H1 (cell line): ENCODE results near the gene MYOM1. TPM values are rescaled to one million over a fixed set of nuclear protein-coding genes. Genes with fewer than 3 reads are reported as not detected.

Experiments used
- CTCF ChIA-PET: fragments of 300-600 bp; sonication (Branson Sonifier 250); formaldehyde crosslinking; loops from one replicate; lab custom pipeline; 2021; ENCODE audit not compliant: partially characterized antibody; lab: Charles Lee
- POLR2A ChIA-PET: fragments of 300-600 bp; sonication (Branson Sonifier 250); formaldehyde crosslinking; loops from one replicate; lab custom pipeline; 2021; ENCODE audit warnings: inconsistent platforms; ENCODE audit not compliant: partially characterized antibody; lab: Charles Lee
- DNase-seq, 2 experiments: peaks; one replicate each; pipeline versions ENCODE4 v3.0.0 to v3.0.0-alpha.2; 2010 to 2022; ENCODE audit warnings: low spot score in 2 of 2, low read depth in 1 of 2, mixed read lengths in 1 of 2
- FAIRE-seq: peaks from 2 replicates; lab custom pipeline; 2011; peaks lifted over from hg19 to GRCh38; lab: Jason Lieb, UNC
- H2AFZ ChIP-seq: 2 replicates; pipeline ENCODE4 v1.8.1; 2012; ENCODE audit warnings: low read length, inconsistent platforms
- H2AK5ac ChIP-seq: 2 replicates; pipeline ENCODE4 v1.6.1; 2013; ENCODE audit warnings: low read depth, low read length
- H2BK120ac ChIP-seq: replicated peaks from 2 replicates; pipeline ENCODE3; 2013; ENCODE audit warnings: low read depth, low read length, inconsistent platforms
- H2BK12ac ChIP-seq: 2 replicates; pipeline ENCODE4 v1.6.1; 2013; ENCODE audit warnings: low read depth, low read length
- H2BK15ac ChIP-seq: 2 replicates; pipeline ENCODE4 v1.6.1; 2013; ENCODE audit warnings: low read length
- H2BK20ac ChIP-seq: 2 replicates; pipeline ENCODE4 v1.6.1; 2013; ENCODE audit warnings: low read length
- H2BK5ac ChIP-seq: 2 replicates; pipeline ENCODE4 v1.6.1; 2013; ENCODE audit warnings: low read depth, low read length
- H3K14ac ChIP-seq: 2 replicates; pipeline ENCODE4 v1.6.1; 2013; ENCODE audit warnings: inconsistent platforms; ENCODE audit not compliant: insufficient read length
- H3K18ac ChIP-seq: 2 replicates; pipeline ENCODE4 v1.6.1; 2013; ENCODE audit warnings: low read length; ENCODE audit errors: extremely low read depth
- H3K23ac ChIP-seq: 2 replicates; pipeline ENCODE4 v1.6.1; 2013; ENCODE audit warnings: inconsistent platforms; ENCODE audit not compliant: insufficient read length
- H3K23me2 ChIP-seq: 2 replicates; pipeline ENCODE4 v1.6.1; 2013; ENCODE audit warnings: low read depth, low read length
- H3K27ac ChIP-seq: 2 replicates; pipeline ENCODE4 v1.6.1; 2011; ENCODE audit warnings: low read depth, low read length, inconsistent platforms
- H3K27me3 ChIP-seq, 4 experiments: replicated peaks in 1 of 4; 1 replicate in 1 of 4; 2 replicates in 3 of 4; pipeline versions ENCODE4 v1.6.1 to v1.8.1; 2011 to 2013; ENCODE audit warnings: low read length in 3 of 4, mild to moderate bottlenecking in 3 of 4, inconsistent platforms in 2 of 4, mixed read lengths in 2 of 4, moderate library complexity in 1 of 4; ENCODE audit not compliant: control insufficient read depth in 3 of 4, insufficient read depth in 3 of 4; ENCODE audit errors: extremely low read depth in 1 of 4
- H3K36me3 ChIP-seq, 4 experiments: 2 replicates each; pipeline versions ENCODE4 v1.6.1 to v1.8.1; 2011 to 2013; ENCODE audit warnings: mild to moderate bottlenecking in 4 of 4, low read length in 3 of 4, moderate library complexity in 2 of 4, control low read depth in 1 of 4, inconsistent platforms in 1 of 4; ENCODE audit not compliant: insufficient read depth in 4 of 4, control insufficient read depth in 2 of 4
- H3K4ac ChIP-seq: replicated peaks from 2 replicates; pipeline ENCODE3; 2013; ENCODE audit warnings: low read length, low read depth, mixed read lengths, inconsistent platforms; ENCODE audit not compliant: insufficient read length
- H3K4me1 ChIP-seq, 4 experiments: replicated peaks in 1 of 4; 1 replicate in 1 of 4; 2 replicates in 3 of 4; pipeline versions ENCODE4 v1.6.1 to v1.8.1; 2011 to 2013; ENCODE audit warnings: low read length in 3 of 4, inconsistent platforms in 2 of 4, mixed read lengths in 1 of 4; ENCODE audit not compliant: insufficient read depth in 4 of 4, control insufficient read depth in 3 of 4
- H3K4me2 ChIP-seq, 2 experiments: 2 replicates each; pipeline versions ENCODE4 v1.6.1 to v1.8.1; 2011 to 2013; ENCODE audit warnings: low read depth in 2 of 2, low read length in 2 of 2, control low read depth in 1 of 2, inconsistent platforms in 1 of 2, mild to moderate bottlenecking in 1 of 2; ENCODE audit not compliant: insufficient read depth in 1 of 2
- H3K4me3 ChIP-seq, 4 experiments: fragments of 200-600, 300-600 bp in 1 of 4; sonication (generic), shearing (Covaris generic), sonication (Bioruptor Twin) in 1 of 4; 2 replicates each; pipeline versions ENCODE4 v1.5.1 to v1.8.1; 2011 to 2016; ENCODE audit warnings: low read length in 4 of 4, low read depth in 3 of 4, control low read depth in 2 of 4, inconsistent platforms in 2 of 4, mild to moderate bottlenecking in 2 of 4, mixed read lengths in 1 of 4, moderate library complexity in 1 of 4; ENCODE audit not compliant: insufficient read depth in 2 of 4; ENCODE audit errors: extremely low read depth in 1 of 4
- H3K56ac ChIP-seq: replicated peaks from 2 replicates; pipeline ENCODE3; 2013; ENCODE audit warnings: low read depth, mild to moderate bottlenecking, mixed read lengths, low read length, inconsistent platforms; ENCODE audit not compliant: insufficient read length
- H3K79me1 ChIP-seq: 2 replicates; pipeline ENCODE4 v1.6.1; 2013; ENCODE audit warnings: low read depth, low read length, control low read depth
- H3K79me2 ChIP-seq, 2 experiments: 2 replicates each; pipeline versions ENCODE4 v1.6.1 to v1.8.1; 2012 to 2013; ENCODE audit warnings: low read length in 2 of 2, mild to moderate bottlenecking in 2 of 2, inconsistent platforms in 1 of 2; ENCODE audit not compliant: insufficient read depth in 2 of 2, control insufficient read depth in 1 of 2
- H3K9ac ChIP-seq, 4 experiments: replicated peaks in 1 of 4; 1 replicate in 1 of 4; 2 replicates in 3 of 4; pipeline versions ENCODE4 v1.6.1 to v1.8.1; 2011 to 2013; ENCODE audit warnings: low read depth in 3 of 4, low read length in 3 of 4, control low read depth in 2 of 4, mild to moderate bottlenecking in 2 of 4, moderate library complexity in 2 of 4, inconsistent platforms in 1 of 4; ENCODE audit errors: extremely low read depth in 1 of 4
- H3K9me3 ChIP-seq, 2 experiments: 2 replicates each; pipeline versions ENCODE4 v1.6.1 to v1.8.1; 2012 to 2013; ENCODE audit warnings: mild to moderate bottlenecking in 2 of 2, moderate library complexity in 2 of 2, control low read depth in 1 of 2, inconsistent platforms in 1 of 2, low read depth in 1 of 2, low read length in 1 of 2, mixed read lengths in 1 of 2; ENCODE audit not compliant: insufficient read depth in 2 of 2
- H4K20me1 ChIP-seq, 2 experiments: replicated peaks in 1 of 2; 2 replicates each; pipeline versions ENCODE3 to v1.8.1; 2011 to 2013; ENCODE audit warnings: inconsistent platforms in 2 of 2, low read length in 2 of 2, mild to moderate bottlenecking in 1 of 2; ENCODE audit not compliant: insufficient read depth in 2 of 2, control insufficient read depth in 1 of 2
- H4K5ac ChIP-seq: 2 replicates; pipeline ENCODE4 v1.6.1; 2013; ENCODE audit warnings: low read length, low read depth, mixed read lengths, inconsistent platforms; ENCODE audit not compliant: insufficient read length
- H4K8ac ChIP-seq: 2 replicates; pipeline ENCODE4 v1.8.0; 2013; ENCODE audit warnings: mild to moderate bottlenecking, moderate library complexity, low read length, inconsistent platforms; ENCODE audit not compliant: insufficient read depth; ENCODE audit errors: extremely low read depth
- H4K91ac ChIP-seq: replicated peaks from 2 replicates; pipeline ENCODE3; 2013; ENCODE audit warnings: low read length, mixed read lengths, inconsistent platforms; ENCODE audit not compliant: insufficient read length
- HDAC6 ChIP-seq: IDR thresholded peaks from one replicate; pipeline ENCODE4 v1.7.1; 2012; ENCODE audit warnings: low read depth, mild to moderate bottlenecking, inconsistent platforms, low read length, moderate library complexity
- RAD21 ChIP-seq, 2 experiments: IDR thresholded peaks in 1 of 2; conservative IDR thresholded peaks in 1 of 2; 2 replicates each; pipeline ENCODE4 v1.6.1; 2011; ENCODE audit warnings: low read depth in 2 of 2, low read length in 2 of 2, improper control_type of control experiment in 1 of 2, inconsistent platforms in 1 of 2, mild to moderate bottlenecking in 1 of 2, moderate library complexity in 1 of 2
- WGBS, 2 experiments: shearing (Covaris generic) in 1 of 2; methylation state at CpG; one replicate each; pipeline versions ENCODE4 v1.1.6 to v1.1.7; 2013 to 2015; ENCODE audit warnings: low lambda C conversion rate in 2 of 2, mixed read lengths in 2 of 2, inconsistent platforms in 1 of 2, low coverage in 1 of 2, missing lambda C conversion rate in 1 of 2; ENCODE audit not compliant: insufficient replicate concordance in 2 of 2, insufficient coverage in 1 of 2, insufficient read length in 1 of 2; ENCODE audit errors: extremely low coverage in 1 of 2, missing lambda C conversion rate in 1 of 2; 5-methylcytosine and 5-hydroxymethylcytosine counted together
- polyA plus RNA-seq, 7 experiments: library from polyadenylated mRNA; depleted of rRNA in 3 of 7; stranded (reverse) in 5 of 7; unstranded in 2 of 7; fragments of >200 nt in 5 of 7; fragments of 200-250 nt in 2 of 7; gene quantifications; 1 replicate in 5 of 7; 2 replicates in 1 of 7; 4 replicates in 1 of 7; pipeline versions ENCODE4 v1.2.1 to v1.2.3, GENCODE V29; 2011 to 2013; ENCODE audit warnings: missing spikeins in 2 of 7, mixed read lengths in 2 of 7
- total RNA-seq: library from RNA; stranded (reverse); fragmentation: NEBNext Ultra II Directional; extraction: Animal tissue kit (Norgen Biotek cat#: 25700); gene quantifications from 2 replicates; pipeline ENCODE4 v1.2.1, GENCODE V29; 2021

The MYOM1 gene
- total and polyA plus RNA-seq, 2 of the 8 experiments (the other 6 are each of a cell fraction or from before 2014, with no cell fraction given) = 0.06 to 0.32 TPM

GRCh38 chr18:3150274-3150673, 69.5 kb downstream of the MYOM1 start:
- no peaks in the 10 kb centered on the region for H3K79me1 ChIP-seq
- no peak overlapping the region for H3K9ac ChIP-seq
- no peak overlapping the region for H3K23ac ChIP-seq
- no peaks in the 10 kb centered on the region for H3K4me1 ChIP-seq
- no peak overlapping the region for H2BK12ac ChIP-seq
- no peak overlapping the region for H3K4me2 ChIP-seq
- H2AK5ac ChIP-seq = no peak overlapping the region
- H4K91ac ChIP-seq = no peak overlapping the region
- H2BK120ac ChIP-seq = no peak overlapping the region
- H3K9me3 ChIP-seq = no peaks in the 10 kb centered on the region
- H3K27me3 ChIP-seq = no peaks in the 10 kb centered on the region; a peak in 1 of 7 replicates
- CTCF ChIA-PET = interaction anchor here (0.6 to 5.0 kb wide), 5 partner anchors 21 to 354 kb away, joined by 3 to 22 read pairs (median 3); no protein-coding TSS in a partner anchor
- no peak for TF ChIP-seq HDAC6
- TF ChIP-seq RAD21 (IDR thresholded peaks at IDR 0.05 in 1 of 2, conservative IDR thresholded peaks at IDR 0.05 in 1 of 2; ENCODE audit: low read depth in 2 of 2, low read length in 2 of 2) = peak in 1 of 2 experiments; percentile 27; a peak in 2 of 4 replicates
- no peak overlapping the region for H4K8ac ChIP-seq
- no peaks in the 10 kb centered on the region for H3K79me2 ChIP-seq
- H3K4ac ChIP-seq = no peak overlapping the region
- H3K18ac ChIP-seq = no peak overlapping the region
- FAIRE-seq (no peak), DNase-seq (no peak)
- no peak overlapping the region for H2BK20ac ChIP-seq
- H3K56ac ChIP-seq = no peak overlapping the region
- H4K5ac ChIP-seq = no peak overlapping the region
- H4K20me1 ChIP-seq = no peaks in the 10 kb centered on the region
- no peak overlapping the region for H2BK15ac ChIP-seq
- no peak overlapping the region for H3K14ac ChIP-seq
- no peak overlapping the region for H2AFZ ChIP-seq
- POLR2A ChIA-PET = no interaction called here
- H3K27ac ChIP-seq = no peak overlapping the region
- H3K36me3 ChIP-seq = no peaks in the 10 kb centered on the region
- 95% methylated on average over 5 of the region's 5 CpGs; no CpG with 5 or more reads in 1 of the 2 experiments for WGBS, 2 experiments
- H3K4me3 ChIP-seq = no peak overlapping the region
- no peak overlapping the region for H2BK5ac ChIP-seq
- no peaks in the 10 kb centered on the region for H3K23me2 ChIP-seq
